Rectal smooth muscle tissue (tissue), 1 donor: ENCODE data around the gene COG5.

ENCODE experiments used
- H3K27ac ChIP-seq: one replicate; pipeline ENCODE4 v1.7.0; 2013; ENCODE audit warnings: low read depth, low read length, inconsistent platforms
- H3K27me3 ChIP-seq: one replicate; pipeline ENCODE4 v1.7.0; 2013; ENCODE audit warnings: low read length; ENCODE audit not compliant: control insufficient read depth, insufficient read depth
- H3K36me3 ChIP-seq: one replicate; pipeline ENCODE4 v1.7.0; 2013; ENCODE audit warnings: low read length; ENCODE audit not compliant: control insufficient read depth, insufficient read depth
- H3K4me1 ChIP-seq: one replicate; pipeline ENCODE4 v1.7.0; 2013; ENCODE audit warnings: low read length; ENCODE audit not compliant: control insufficient read depth, insufficient read depth
- H3K4me3 ChIP-seq: one replicate; pipeline ENCODE4 v1.7.0; 2013; ENCODE audit warnings: low read length
- H3K9ac ChIP-seq: one replicate; pipeline ENCODE4 v1.7.0; 2013; ENCODE audit warnings: low read length

Gene COG5

GRCh38 chr7:107181172-107181571, 382.5 kb downstream of the COG5 start:
- Histone ChIP-seq H3K4me1 (no peaks in the 10 kb centered on the region), H3K4me3 (no peak overlapping the region), H3K36me3 (peaks cover 7% of the 10 kb centered on the region), H3K9ac (no peak overlapping the region), H3K27ac (no peak overlapping the region), H3K27me3 (no peaks in the 10 kb centered on the region)

DNA sequence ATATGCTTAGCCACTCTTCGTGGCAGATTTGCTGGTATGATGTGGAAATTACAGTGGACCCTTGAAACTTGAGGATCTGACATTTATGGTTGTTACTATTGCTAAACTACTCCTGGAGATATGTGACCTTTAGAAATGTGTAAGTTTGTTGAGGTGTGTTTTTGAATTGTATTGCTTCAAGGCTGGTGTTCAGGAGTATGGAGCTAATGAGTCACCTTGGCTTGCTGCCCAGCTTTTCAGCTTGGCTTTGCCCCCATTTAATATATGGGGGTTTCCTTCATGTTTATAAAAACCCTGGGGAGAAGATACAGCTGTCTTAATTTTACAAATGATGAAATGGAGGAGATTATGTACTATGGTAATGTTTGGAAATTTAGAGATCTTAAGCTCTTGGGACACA, 383.3 kb downstream of the COG5 start:
- Histone ChIP-seq H3K9ac (no peak overlapping the region), H3K4me1 (no peaks in the 10 kb centered on the region), H3K27ac (no peak overlapping the region), H3K36me3 (peaks cover 3% of the 10 kb centered on the region), H3K27me3 (no peaks in the 10 kb centered on the region), H3K4me3 (no peak overlapping the region)

DNA sequence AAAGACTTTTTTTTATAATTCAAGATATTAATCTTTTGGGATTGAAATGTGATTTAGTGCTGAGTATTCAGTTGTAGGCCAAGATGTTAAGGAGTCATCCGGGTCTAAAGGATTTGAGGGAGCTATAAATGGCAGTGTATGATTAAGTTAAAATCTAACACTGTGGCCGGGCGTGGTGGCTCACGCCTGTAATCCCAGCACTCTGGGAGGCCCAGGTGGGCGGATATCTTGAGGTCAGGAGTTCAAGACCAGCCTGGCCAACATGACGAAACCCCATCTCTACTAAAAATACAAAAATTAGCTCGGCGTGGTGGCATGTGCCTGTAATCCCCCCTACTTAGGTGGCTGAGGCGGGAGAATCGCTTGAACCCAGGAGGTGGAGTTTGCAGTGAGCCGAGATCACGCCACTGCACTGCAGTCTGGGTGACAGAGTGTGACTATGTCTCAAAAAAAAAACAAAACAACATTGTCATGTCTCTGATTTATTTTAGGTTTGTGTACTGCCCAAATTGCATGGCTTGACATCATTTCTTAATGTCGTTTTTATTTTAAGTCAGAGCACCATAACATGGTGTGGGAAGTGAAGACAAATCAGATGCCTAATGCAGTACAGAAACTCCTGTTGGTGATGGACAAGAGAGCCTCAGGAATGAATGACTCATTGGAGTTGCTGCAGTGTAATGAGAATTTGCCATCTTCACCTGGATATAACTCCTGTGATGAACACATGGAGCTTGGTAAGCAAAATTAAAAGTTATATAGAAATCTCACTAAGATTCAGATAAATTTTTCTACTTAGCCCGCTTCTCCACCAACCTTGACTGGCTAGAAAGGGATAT, 384.2 kb downstream of the COG5 start:
- Histone ChIP-seq H3K27ac (no peak overlapping the region), H3K36me3 (no peaks in the 10 kb centered on the region), H3K9ac (no peak overlapping the region), H3K4me3 (no peak overlapping the region), H3K27me3 (no peaks in the 10 kb centered on the region), H3K4me1 (peaks cover under 1% of the 10 kb centered on the region)

DNA sequence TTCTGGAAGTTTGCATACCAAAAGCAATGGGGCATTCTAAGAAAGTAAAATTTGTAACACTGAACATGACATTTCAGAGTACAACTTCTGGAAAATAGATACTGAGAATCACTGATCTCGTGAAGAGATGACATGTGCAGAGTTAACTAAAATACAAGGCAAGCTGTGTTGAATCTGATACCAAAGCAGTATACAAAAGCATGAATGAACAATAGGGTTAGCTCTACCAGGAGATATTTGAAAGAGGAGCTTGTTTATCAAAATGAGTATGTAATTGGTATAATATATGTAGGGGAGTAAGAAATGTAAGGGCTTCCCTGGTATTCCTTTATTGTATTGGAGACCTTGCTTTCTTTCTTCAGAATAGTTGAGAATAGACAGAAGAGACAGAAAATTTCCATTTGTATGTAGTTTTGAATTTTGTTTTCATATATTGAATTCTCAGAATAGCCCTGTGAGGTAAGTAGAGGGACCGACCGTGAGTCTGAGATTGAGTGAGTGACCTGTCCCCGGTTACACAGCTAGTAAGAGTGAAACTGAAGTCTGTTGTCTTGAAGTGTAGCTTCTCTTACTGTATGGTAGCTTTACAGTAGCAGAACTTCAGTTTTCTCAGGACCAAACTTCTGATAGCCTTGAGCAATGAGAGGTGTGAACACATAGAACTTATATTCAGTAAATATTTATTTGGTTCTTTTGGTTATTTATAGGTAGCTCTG, 389.9 kb downstream of the COG5 start:
- H3K4me1 ChIP-seq, result peaks cover 6% of the 10 kb centered on the region
- no peak overlapping the region for H3K4me3 ChIP-seq
- H3K27me3 ChIP-seq, result no peaks in the 10 kb centered on the region
- H3K36me3 ChIP-seq, result no peaks in the 10 kb centered on the region
- no peak overlapping the region for H3K9ac ChIP-seq
- no peak overlapping the region for H3K27ac ChIP-seq

DNA sequence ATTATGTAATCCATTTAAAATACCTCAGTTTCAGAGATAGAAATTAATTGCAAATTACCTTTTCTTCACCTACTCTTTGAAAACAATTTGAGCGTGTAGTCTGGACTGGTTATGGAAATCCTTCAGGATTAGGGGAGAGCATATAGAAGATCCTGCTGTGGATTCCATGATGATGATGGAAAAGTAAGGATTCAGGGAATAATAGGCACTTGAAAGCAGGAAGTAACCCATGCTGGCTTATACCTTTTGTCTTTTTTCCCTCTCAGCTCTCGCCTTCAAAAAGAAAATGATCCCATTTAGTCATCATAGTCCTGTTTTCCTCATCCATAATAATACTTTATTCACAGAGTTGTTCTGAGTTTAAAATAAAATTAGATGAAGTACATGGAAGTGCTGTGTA, 390.5 kb downstream of the COG5 start:
- Histone ChIP-seq H3K9ac (no peak overlapping the region), H3K36me3 (no peaks in the 10 kb centered on the region), H3K4me1 (peaks cover 6% of the 10 kb centered on the region), H3K27me3 (no peaks in the 10 kb centered on the region), H3K27ac (no peak overlapping the region), H3K4me3 (no peak overlapping the region)

DNA sequence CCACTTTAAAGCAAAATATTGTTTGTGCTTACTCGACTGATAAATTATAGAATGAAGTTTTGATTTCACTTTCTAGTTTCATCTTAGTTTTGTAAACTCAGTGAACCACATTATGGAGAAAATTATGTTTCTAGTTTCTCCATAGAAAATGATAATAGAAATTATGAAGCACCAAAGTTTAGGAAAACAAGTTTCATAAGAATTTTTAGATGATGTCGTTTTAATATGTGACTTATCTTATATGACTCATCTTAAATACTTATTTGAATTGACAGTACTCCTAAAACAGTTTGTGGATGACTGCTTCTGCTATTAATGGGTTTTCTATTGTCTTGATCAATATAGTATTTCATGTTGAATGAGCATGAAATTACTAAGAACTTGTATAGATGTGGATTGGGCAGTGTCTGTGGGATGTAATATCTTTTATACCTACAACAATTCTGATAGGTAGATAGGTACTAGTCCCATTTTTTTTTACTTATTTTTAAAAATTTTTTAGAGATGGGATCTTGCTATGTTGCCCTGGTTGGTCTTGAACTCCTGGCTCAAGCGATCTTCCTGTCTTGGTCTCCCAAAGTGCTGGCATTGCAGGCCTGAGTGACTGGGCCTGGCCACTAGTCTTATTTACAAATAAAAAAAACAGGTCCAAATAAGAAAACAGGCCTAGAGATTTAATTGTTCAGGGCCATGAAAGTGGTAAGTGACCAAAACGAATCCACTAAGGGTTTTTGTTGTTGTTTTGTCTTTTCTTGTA, 391.3 kb downstream of the COG5 start:
- H3K4me1 ChIP-seq, result peaks cover 6% of the 10 kb centered on the region
- no peaks in the 10 kb centered on the region for H3K36me3 ChIP-seq
- no peak overlapping the region for H3K9ac ChIP-seq
- H3K4me3 ChIP-seq, result no peak overlapping the region
- H3K27me3 ChIP-seq, result no peaks in the 10 kb centered on the region
- no peak overlapping the region for H3K27ac ChIP-seq

- H3K9ac ChIP-seq, result no peak overlapping the region
- H3K27ac ChIP-seq, result no peak overlapping the region
- no peaks in the 10 kb centered on the region for H3K36me3 ChIP-seq
- H3K27me3 ChIP-seq, result no peaks in the 10 kb centered on the region
- no peak overlapping the region for H3K4me3 ChIP-seq
- H3K4me1 ChIP-seq, result peaks cover 6% of the 10 kb centered on the region
Observed at GRCh38 chr7:107171496-107171895, 392.2 kb downstream of the COG5 start.

GRCh38 chr7:107170051-107170915, 393.4 kb downstream of the COG5 start:
- H3K4me1 ChIP-seq, result peaks cover 6% of the 10 kb centered on the region
- no peaks in the 10 kb centered on the region for H3K36me3 ChIP-seq
- H3K27me3 ChIP-seq, result no peaks in the 10 kb centered on the region
- peak overlapping the region; percentile 94 for H3K4me3 ChIP-seq
- H3K27ac ChIP-seq, result peak overlapping the region; percentile 97
- peak overlapping the region; percentile 13 for H3K9ac ChIP-seq

- Histone ChIP-seq H3K27ac (peak overlapping the region; percentile 97), H3K4me3 (peak overlapping the region; percentile 94), H3K36me3 (no peaks in the 10 kb centered on the region), H3K27me3 (no peaks in the 10 kb centered on the region), H3K4me1 (peaks cover 4% of the 10 kb centered on the region), H3K9ac (peak overlapping the region; percentile 93)
Observed at GRCh38 chr7:107169120-107170050, 394.3 kb downstream of the COG5 start.

DNA sequence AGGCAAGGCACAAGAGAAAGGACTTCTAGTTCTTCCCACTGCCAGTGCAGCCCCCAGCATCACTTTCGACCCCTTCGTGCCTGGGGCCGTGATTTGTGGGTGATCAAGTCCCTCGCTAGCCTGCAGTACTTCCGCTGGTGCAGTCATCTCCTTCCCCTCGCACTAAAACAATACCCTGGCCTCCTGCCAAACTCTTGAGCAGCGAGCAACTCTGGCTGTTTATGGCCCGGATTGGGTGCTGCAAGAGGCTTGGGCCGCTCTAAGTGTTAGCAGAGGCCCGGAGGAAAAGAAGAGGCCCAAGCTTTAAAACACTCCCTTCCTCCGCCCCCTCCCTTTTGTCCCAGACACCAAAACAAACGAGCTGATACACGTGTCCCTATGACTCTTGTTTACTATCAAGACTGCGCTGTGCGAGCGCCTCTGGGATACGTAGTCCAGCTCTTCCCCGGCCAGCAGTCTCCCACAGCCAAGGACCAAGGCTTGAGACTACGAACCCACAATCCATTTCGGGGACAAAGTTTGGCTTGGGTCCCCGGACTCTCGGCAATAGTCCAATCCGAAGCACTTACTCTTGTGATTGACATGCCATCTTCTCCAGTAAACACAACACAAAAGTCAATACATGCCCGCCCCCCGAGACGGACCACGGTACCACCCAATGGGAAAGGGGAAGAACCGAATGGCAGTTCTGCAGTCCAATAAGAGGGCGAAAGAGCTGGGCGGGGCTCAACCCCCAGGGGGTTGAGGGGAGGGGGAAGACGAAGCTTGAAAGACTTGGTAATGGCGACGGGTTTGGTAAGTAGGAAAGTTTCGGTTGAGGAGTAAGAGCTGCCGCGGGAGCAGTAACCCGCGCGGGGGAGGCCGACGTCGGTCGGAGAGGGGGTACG, 395.2 kb downstream of the COG5 start, which contains the start of gene HBP1:
Gene HBP1 (plus strand): TSS at position 771 of the 887 bp plus-strand sequence. CDS start 10,891 bp downstream, outside the sequence.
- Histone ChIP-seq H3K27me3 (no peaks in the 10 kb centered on the region), H3K9ac (peak within 1 kb of the TSS; percentile 93), H3K36me3 (no peaks in the 10 kb centered on the region), H3K27ac (peak within 1 kb of the TSS; percentile 98), H3K4me3 (peak within 1 kb of the TSS; percentile 94), H3K4me1 (no peaks in the 10 kb centered on the region)
